DND-41 (cell line): Measurements from ENCODE around the gene CCT2.

ENCODE experiments used
- ATAC-seq: fragments of 200-7000 bp; cut with Tn5 transposase; 3 replicates; pipeline ENCODE4 v1.9.1; 2021; ENCODE audit warnings: low read depth; ENCODE audit not compliant: insufficient read depth
- DNase-seq: peaks from one replicate; pipeline ENCODE4 v3.0.0-alpha.2; 2020
- H2AFZ ChIP-seq: 2 replicates; pipeline ENCODE4 v1.6.0; 2012; ENCODE audit warnings: low read depth, low read length
- H3K27ac ChIP-seq: 2 replicates; pipeline ENCODE4 v1.5.1; 2012; ENCODE audit warnings: low read length, inconsistent platforms
- H3K27me3 ChIP-seq: fragments of 200-600 bp; sonication (generic); 2 replicates; pipeline ENCODE4 v1.6.0; 2012; ENCODE audit warnings: low read length, mild to moderate bottlenecking, inconsistent platforms; ENCODE audit not compliant: insufficient read depth, poor library complexity
- H3K36me3 ChIP-seq: 2 replicates; pipeline ENCODE4 v1.5.1; 2012; ENCODE audit warnings: low read length, inconsistent platforms; ENCODE audit not compliant: insufficient read depth
- H3K4me1 ChIP-seq: 2 replicates; pipeline ENCODE4 v1.5.1; 2012; ENCODE audit warnings: mild to moderate bottlenecking, low read length; ENCODE audit not compliant: insufficient read depth
- H3K4me2 ChIP-seq: 2 replicates; pipeline ENCODE4 v1.6.0; 2012; ENCODE audit warnings: mild to moderate bottlenecking, moderate library complexity, low read length, inconsistent platforms; ENCODE audit not compliant: insufficient read depth
- H3K4me3 ChIP-seq, 2 experiments: fragments of 200-600 bp in 1 of 2; shearing (Covaris generic) in 1 of 2; 2 replicates each; pipeline ENCODE4 v1.5.1; 2012 to 2016; ENCODE audit warnings: inconsistent platforms in 2 of 2, low read length in 2 of 2, mild to moderate bottlenecking in 2 of 2, low read depth in 1 of 2, moderate library complexity in 1 of 2
- H3K79me2 ChIP-seq: 2 replicates; pipeline ENCODE4 v1.6.0; 2012; ENCODE audit warnings: low read length, inconsistent platforms; ENCODE audit not compliant: insufficient read depth
- H3K9ac ChIP-seq: 2 replicates; pipeline ENCODE4 v1.6.0; 2012; ENCODE audit warnings: low read depth, mild to moderate bottlenecking, inconsistent platforms, low read length, moderate library complexity
- H3K9me3 ChIP-seq: 2 replicates; pipeline ENCODE4 v1.5.1; 2012; ENCODE audit warnings: low read length, moderate library complexity, mild to moderate bottlenecking, inconsistent platforms; ENCODE audit not compliant: insufficient read depth, severe bottlenecking
- H4K20me1 ChIP-seq: 2 replicates; pipeline ENCODE4 v1.6.0; 2012; ENCODE audit warnings: low read length; ENCODE audit not compliant: insufficient read depth
- EZH2 ChIP-seq: IDR thresholded peaks from 3 replicates; pipeline ENCODE4 v1.6.1; 2012; ENCODE audit warnings: borderline replicate concordance, low read depth, mild to moderate bottlenecking, moderate library complexity, low read length, inconsistent platforms; ENCODE audit not compliant: severe bottlenecking
- TF ChIP-seq, protein P1 (sequence below): IDR thresholded peaks from 2 replicates; pipeline ENCODE4 v1.5.1; 2012; ENCODE audit warnings: borderline replicate concordance, low read length, moderate library complexity, mild to moderate bottlenecking; ENCODE audit not compliant: poor library complexity, severe bottlenecking; ENCODE audit errors: extremely low read depth

CCT2 gene

DNA sequence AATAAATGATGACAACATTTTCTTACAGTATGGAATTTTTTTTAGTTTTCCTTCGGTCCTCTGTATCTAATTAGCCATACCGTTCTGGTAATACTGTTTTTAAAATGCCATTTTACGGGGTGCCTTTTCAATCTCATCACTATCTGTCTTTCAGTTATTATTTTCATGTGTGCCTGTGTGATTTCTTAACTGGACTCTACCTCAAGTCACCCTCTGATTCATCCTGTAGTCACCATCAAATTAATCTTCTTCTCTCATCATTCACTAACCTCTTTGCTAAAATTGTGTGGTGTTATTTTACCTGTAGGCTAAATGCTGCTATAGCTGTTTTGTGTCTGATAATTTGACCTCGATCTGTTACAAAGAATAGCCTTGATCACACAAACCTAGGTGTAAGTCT lies 16.0 kb upstream of the CCT2 start:
- peaks cover 54% of the 10 kb centered on the region for H3K36me3 ChIP-seq
- H4K20me1 ChIP-seq: no peaks in the 10 kb centered on the region
- no peak overlapping the region for H3K9ac ChIP-seq
- ATAC-seq (no peak), DNase-seq (no peak)
- no peak overlapping the region for H3K4me3 ChIP-seq
- no peak overlapping the region for H2AFZ ChIP-seq
- no peaks in the 10 kb centered on the region for H3K9me3 ChIP-seq
- TF ChIP-seq, protein P1, sequence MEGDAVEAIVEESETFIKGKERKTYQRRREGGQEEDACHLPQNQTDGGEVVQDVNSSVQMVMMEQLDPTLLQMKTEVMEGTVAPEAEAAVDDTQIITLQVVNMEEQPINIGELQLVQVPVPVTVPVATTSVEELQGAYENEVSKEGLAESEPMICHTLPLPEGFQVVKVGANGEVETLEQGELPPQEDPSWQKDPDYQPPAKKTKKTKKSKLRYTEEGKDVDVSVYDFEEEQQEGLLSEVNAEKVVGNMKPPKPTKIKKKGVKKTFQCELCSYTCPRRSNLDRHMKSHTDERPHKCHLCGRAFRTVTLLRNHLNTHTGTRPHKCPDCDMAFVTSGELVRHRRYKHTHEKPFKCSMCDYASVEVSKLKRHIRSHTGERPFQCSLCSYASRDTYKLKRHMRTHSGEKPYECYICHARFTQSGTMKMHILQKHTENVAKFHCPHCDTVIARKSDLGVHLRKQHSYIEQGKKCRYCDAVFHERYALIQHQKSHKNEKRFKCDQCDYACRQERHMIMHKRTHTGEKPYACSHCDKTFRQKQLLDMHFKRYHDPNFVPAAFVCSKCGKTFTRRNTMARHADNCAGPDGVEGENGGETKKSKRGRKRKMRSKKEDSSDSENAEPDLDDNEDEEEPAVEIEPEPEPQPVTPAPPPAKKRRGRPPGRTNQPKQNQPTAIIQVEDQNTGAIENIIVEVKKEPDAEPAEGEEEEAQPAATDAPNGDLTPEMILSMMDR: no peak
- TF ChIP-seq EZH2: no peak
- H3K27me3 ChIP-seq: no peaks in the 10 kb centered on the region
- H3K79me2 ChIP-seq: no peaks in the 10 kb centered on the region
- no peak overlapping the region for H3K4me2 ChIP-seq
- no peaks in the 10 kb centered on the region for H3K4me1 ChIP-seq
- no peak overlapping the region for H3K27ac ChIP-seq

DNA sequence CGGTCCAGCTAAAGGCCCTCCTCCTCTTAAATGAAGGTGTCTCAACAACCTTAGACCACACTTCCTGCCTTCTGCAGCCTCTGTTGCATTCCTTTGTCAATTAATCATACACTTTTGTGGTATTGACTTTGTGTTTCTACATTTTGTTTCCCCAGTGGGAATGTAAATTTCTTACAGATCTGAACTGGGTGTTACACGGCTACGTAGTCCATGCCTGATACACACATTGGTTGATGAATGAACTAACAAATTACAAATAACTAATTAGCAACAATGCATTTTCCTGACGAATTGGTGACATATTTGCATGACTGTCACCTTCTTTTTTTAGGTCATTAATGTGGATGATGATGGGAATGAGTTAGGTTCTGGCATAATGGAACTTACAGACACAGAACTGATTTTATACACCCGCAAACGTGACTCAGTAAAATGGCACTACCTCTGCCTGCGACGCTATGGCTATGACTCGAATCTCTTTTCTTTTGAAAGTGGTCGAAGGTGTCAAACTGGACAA lies 15.2 kb upstream of the CCT2 start:
- no peak for DNase-seq
- Histone ChIP-seq H3K27ac (no peak overlapping the region), H3K9me3 (no peaks in the 10 kb centered on the region), H3K4me2 (no peak overlapping the region), H3K79me2 (no peaks in the 10 kb centered on the region), H3K36me3 (peaks cover 57% of the 10 kb centered on the region), H3K4me1 (no peaks in the 10 kb centered on the region), H2AFZ (no peak overlapping the region), H3K4me3 (no peak overlapping the region), H3K9ac (no peak overlapping the region), H4K20me1 (no peaks in the 10 kb centered on the region), H3K27me3 (no peaks in the 10 kb centered on the region)
- no peak for ATAC-seq
- TF ChIP-seq, protein P1: no peak
- no peak for TF ChIP-seq EZH2

DNA sequence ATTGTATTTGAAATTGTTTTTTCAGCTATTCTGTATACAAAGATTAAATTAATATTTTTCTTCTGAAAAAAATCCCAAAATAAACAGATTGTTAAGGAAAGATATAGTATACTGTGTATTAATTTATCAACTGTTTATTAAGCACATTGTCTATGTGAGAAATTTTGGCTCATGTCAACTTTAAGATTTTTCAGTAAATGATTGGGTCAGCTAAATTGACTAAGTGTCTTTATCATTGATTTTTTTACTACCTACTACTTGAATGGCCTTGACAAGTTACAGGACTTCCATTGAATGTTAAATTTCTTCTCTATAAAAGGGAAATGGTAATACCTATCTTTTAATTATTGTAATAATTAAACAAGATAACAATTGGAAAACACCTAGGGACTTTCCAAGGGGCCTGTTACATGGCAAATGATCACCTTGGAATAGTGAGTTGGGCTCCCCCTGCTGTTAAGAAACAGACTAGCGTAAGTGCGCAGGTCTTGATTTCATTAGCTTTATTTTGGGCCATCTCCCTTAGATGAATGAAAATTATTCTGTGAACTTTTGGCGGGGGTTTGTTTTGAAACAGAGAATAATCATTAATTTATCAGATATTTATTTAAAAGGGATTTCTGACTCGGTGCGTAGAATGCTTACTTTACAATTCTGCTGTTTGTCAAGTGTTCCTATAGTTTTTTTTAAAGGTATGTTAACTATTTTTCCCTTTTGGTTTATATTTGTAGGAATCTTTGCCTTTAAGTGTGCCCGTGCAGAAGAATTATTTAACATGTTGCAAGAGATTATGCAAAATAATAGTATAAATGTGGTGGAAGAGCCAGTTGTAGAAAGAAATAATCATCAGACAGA lies 14.5 kb upstream of the CCT2 start:
- peak; percentile 63 for DNase-seq
- Histone ChIP-seq H3K36me3 (peaks cover 59% of the 10 kb centered on the region), H3K27me3 (no peaks in the 10 kb centered on the region), H3K4me3 (no peak overlapping the region), H3K9ac (no peak overlapping the region), H4K20me1 (no peaks in the 10 kb centered on the region), H2AFZ (no peak overlapping the region), H3K4me2 (no peak overlapping the region), H3K27ac (no peak overlapping the region), H3K79me2 (no peaks in the 10 kb centered on the region), H3K9me3 (no peaks in the 10 kb centered on the region), H3K4me1 (no peaks in the 10 kb centered on the region)
- TF ChIP-seq EZH2: no peak
- TF ChIP-seq, protein P1: peak; percentile 80
- ATAC-seq: peak; percentile 93
